B cell (primary cell): Measurements from ENCODE around the gene OR51I2. TPM values are rescaled to one million over a fixed set of nuclear protein-coding genes. Genes with fewer than 3 reads are reported as not detected.

Source experiments
- ATAC-seq: fragments of 200-7000 bp; cut with Tn5 transposase; one replicate; pipeline ENCODE4 v1.10.0; 2021; ENCODE audit warnings: low read depth, mild to moderate bottlenecking, moderate number of reproducible peaks, moderate library complexity
- CTCF ChIA-PET: fragments of 350-600 bp; sonication (Branson Sonifier 250); formaldehyde crosslinking; loops from one replicate; lab custom pipeline; 2021; ENCODE audit warnings: antibody characterized with exemption, inconsistent platforms; lab: Charles Lee
- POLR2A ChIA-PET: fragments of 350-600 bp; sonication (Branson Sonifier 250); formaldehyde crosslinking; loops from one replicate; lab custom pipeline; 2021; ENCODE audit warnings: antibody characterized with exemption; lab: Charles Lee
- DNase-seq: peaks from one replicate; pipeline ENCODE4 v3.0.0; 2013
- H2AFZ ChIP-seq: 2 replicates; pipeline ENCODE4 v1.6.1; 2012; ENCODE audit warnings: mild to moderate bottlenecking, low read depth, low read length; ENCODE audit not compliant: insufficient read depth, poor library complexity, severe bottlenecking
- H3K27ac ChIP-seq, 2 donors: 1 replicate in 1 of 2; 2 replicates in 1 of 2; pipeline ENCODE4 v1.5.1; 2012 to 2013; ENCODE audit warnings: low read length in 2 of 2, mild to moderate bottlenecking in 2 of 2, moderate library complexity in 1 of 2
- H3K27me3 ChIP-seq, 4 experiments: fragments of 200-600 bp in 1 of 4; sonication (generic) in 1 of 4; replicated peaks in 1 of 4; 1 replicate in 2 of 4; 2 replicates in 2 of 4; pipeline versions ENCODE4 v1.6.1 to v1.7.0; 2013 to 2016; ENCODE audit warnings: low read length in 3 of 4, mild to moderate bottlenecking in 2 of 4, mixed read lengths in 1 of 4, moderate library complexity in 1 of 4; ENCODE audit not compliant: insufficient read depth in 4 of 4, control insufficient read depth in 3 of 4; ENCODE audit errors: control extremely low read depth in 1 of 4
- H3K36me3 ChIP-seq, 2 experiments: replicated peaks in 1 of 2; 1 replicate in 1 of 2; 2 replicates in 1 of 2; pipeline versions ENCODE4 v1.6.1 to v1.7.1; 2013; ENCODE audit warnings: low read length in 1 of 2; ENCODE audit not compliant: insufficient read depth in 2 of 2, control insufficient read depth in 1 of 2; ENCODE audit errors: control extremely low read depth in 1 of 2, extremely low read depth in 1 of 2
- H3K4me1 ChIP-seq, 2 donors: fragments of 200-600 bp in 1 of 2; sonication (generic) in 1 of 2; 1 replicate in 1 of 2; 2 replicates in 1 of 2; pipeline versions ENCODE4 v1.5.1 to v1.6.1; 2013 to 2017; ENCODE audit warnings: low read length in 2 of 2; ENCODE audit not compliant: control insufficient read depth in 2 of 2, insufficient read depth in 2 of 2
- H3K4me2 ChIP-seq: replicated peaks from 2 replicates; pipeline ENCODE3; 2012; ENCODE audit warnings: mild to moderate bottlenecking, low read depth, low read length; ENCODE audit not compliant: poor library complexity, severe bottlenecking
- H3K4me3 ChIP-seq, 5 experiments: fragments of 200-600 bp in 1 of 5; sonication (generic) in 1 of 5; 1 replicate in 3 of 5; 2 replicates in 2 of 5; pipeline versions ENCODE4 v1.5.1 to v1.7.0; 2011 to 2016; ENCODE audit warnings: low read length in 4 of 5, mild to moderate bottlenecking in 4 of 5, low read depth in 2 of 5, control low read depth in 1 of 5, moderate library complexity in 1 of 5; ENCODE audit not compliant: insufficient read depth in 1 of 5; ENCODE audit errors: control extremely low read depth in 1 of 5, extremely low read depth in 1 of 5
- H3K79me2 ChIP-seq: fragments of 200-600 bp; sonication (generic); one replicate; pipeline ENCODE4 v1.6.0; 2016; ENCODE audit warnings: low read length; ENCODE audit not compliant: control insufficient read depth, insufficient read depth
- H3K9ac ChIP-seq: fragments of 200-600 bp; sonication (generic); 2 replicates; pipeline ENCODE4 v1.6.1; 2017; ENCODE audit warnings: mild to moderate bottlenecking, low read length, moderate library complexity
- H3K9me3 ChIP-seq, 3 donors: one replicate each; pipeline versions ENCODE4 v1.6.1 to v1.7.1; 2013; ENCODE audit warnings: low read length in 2 of 3; ENCODE audit not compliant: control insufficient read depth in 2 of 3, insufficient read depth in 1 of 3; ENCODE audit errors: control extremely low read depth in 1 of 3
- H4K20me1 ChIP-seq: 2 replicates; pipeline ENCODE4 v1.6.0; 2012; ENCODE audit warnings: mild to moderate bottlenecking, low read length; ENCODE audit not compliant: insufficient read depth, control insufficient read depth, poor library complexity, severe bottlenecking
- H3K27ac Mint-ChIP-seq: one replicate; pipeline ENCODE4 v1.8.0; 2021; ENCODE audit warnings: mixed read lengths
- H3K27me3 Mint-ChIP-seq: one replicate; pipeline ENCODE4 v1.8.0; 2021; ENCODE audit warnings: mixed read lengths
- H3K4me1 Mint-ChIP-seq: one replicate; pipeline ENCODE4 v1.8.0; 2021; ENCODE audit warnings: mixed read lengths
- H3K4me3 Mint-ChIP-seq: one replicate; pipeline ENCODE4 v1.8.0; 2021; ENCODE audit warnings: mixed read lengths
- H3K9me3 Mint-ChIP-seq: one replicate; pipeline ENCODE4 v1.8.0; 2022; ENCODE audit warnings: mixed read lengths; ENCODE audit not compliant: insufficient read depth
- EZH2 ChIP-seq: IDR thresholded peaks from 2 replicates; pipeline ENCODE4 v1.6.1; 2012; ENCODE audit warnings: borderline replicate concordance, low read depth, mild to moderate bottlenecking, moderate library complexity, low read length; ENCODE audit not compliant: insufficient read depth, poor library complexity, severe bottlenecking
- WGBS: methylation state at CpG from one replicate; pipeline ENCODE4 v1.1.5; 2013; ENCODE audit warnings: missing lambda C conversion rate; ENCODE audit not compliant: insufficient coverage; 5-methylcytosine and 5-hydroxymethylcytosine counted together
- intact Hi-C: fragments of 100-400 bp; cut with micrococcal nuclease; formaldehyde crosslinking; loops from one replicate; pipeline ENCODE4 v1.10.0; 2022
- polyA plus RNA-seq: library from polyadenylated mRNA; depleted of rRNA; stranded (reverse); fragments of >200 nt; gene quantifications from 2 replicates; pipeline ENCODE4 v1.2.3, GENCODE V29; 2012
- total RNA-seq, 2 donors: library from RNA; stranded (reverse); fragments of 120-200 nt in 1 of 2; gene quantifications; 1 replicate in 1 of 2; 2 replicates in 1 of 2; pipeline versions ENCODE4 v1.2.3 to v1.2.4, GENCODE V29; 2013 to 2022
- TF ChIP-seq, protein P1 (sequence below): fragments of 200-600 bp; IDR thresholded peaks from one replicate; pipeline ENCODE4 v1.8.0; 2022; ENCODE audit warnings: antibody characterized with exemption, mild to moderate bottlenecking

The OR51I2 gene
- total and polyA plus RNA-seq, 2 donors (not counting 1 experiment from before 2014, with no cell fraction given), result not detected

DNA sequence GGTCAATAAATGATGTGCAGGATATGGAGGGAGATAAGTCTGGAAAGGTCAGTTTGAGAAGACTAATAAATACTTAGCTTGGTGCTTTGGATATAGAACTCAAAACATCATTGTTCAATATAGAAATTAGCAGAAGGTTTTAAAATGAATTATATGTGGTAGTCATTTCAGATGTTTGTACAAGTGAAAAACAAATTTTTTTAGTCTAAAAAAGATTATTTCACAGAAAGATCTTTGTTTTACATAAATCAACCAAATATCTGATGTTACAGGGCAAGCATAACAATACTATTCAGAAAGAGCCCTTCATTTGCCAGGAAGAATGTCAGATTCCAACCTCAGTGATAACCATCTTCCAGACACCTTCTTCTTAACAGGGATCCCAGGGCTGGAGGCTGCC, 39.3 kb downstream of the OR51I2 start, which contains the start of gene OR52D1:
Gene OR52D1, plus strand, starts transcription at position 301 of the 400 bp plus-strand sequence. Its CDS starts 22 bp downstream, at position 323.
- TF ChIP-seq, protein P1, sequence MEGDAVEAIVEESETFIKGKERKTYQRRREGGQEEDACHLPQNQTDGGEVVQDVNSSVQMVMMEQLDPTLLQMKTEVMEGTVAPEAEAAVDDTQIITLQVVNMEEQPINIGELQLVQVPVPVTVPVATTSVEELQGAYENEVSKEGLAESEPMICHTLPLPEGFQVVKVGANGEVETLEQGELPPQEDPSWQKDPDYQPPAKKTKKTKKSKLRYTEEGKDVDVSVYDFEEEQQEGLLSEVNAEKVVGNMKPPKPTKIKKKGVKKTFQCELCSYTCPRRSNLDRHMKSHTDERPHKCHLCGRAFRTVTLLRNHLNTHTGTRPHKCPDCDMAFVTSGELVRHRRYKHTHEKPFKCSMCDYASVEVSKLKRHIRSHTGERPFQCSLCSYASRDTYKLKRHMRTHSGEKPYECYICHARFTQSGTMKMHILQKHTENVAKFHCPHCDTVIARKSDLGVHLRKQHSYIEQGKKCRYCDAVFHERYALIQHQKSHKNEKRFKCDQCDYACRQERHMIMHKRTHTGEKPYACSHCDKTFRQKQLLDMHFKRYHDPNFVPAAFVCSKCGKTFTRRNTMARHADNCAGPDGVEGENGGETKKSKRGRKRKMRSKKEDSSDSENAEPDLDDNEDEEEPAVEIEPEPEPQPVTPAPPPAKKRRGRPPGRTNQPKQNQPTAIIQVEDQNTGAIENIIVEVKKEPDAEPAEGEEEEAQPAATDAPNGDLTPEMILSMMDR, result no peak
- no peak for TF ChIP-seq EZH2
- intact Hi-C loops, result no loop called here
- Histone ChIP-seq H3K4me2 (no peak within 1 kb of the TSS), H3K9ac (no peak within 1 kb of the TSS), H3K79me2 (no peaks in the 10 kb centered on the region), H3K27ac (no peak within 1 kb of the TSS), H3K4me3 (no peak within 1 kb of the TSS), H3K4me1 (no peaks in the 10 kb centered on the region), H3K36me3 (no peaks in the 10 kb centered on the region), H4K20me1 (no peaks in the 10 kb centered on the region), H2AFZ (no peak within 1 kb of the TSS), H3K27me3 (no peaks in the 10 kb centered on the region), H3K9me3 (no peaks in the 10 kb centered on the region)
- no peaks in the 10 kb centered on the region for H3K9me3 Mint-ChIP-seq
- ATAC-seq (no peak), DNase-seq (no peak)
- no peak within 1 kb of the TSS for H3K27ac Mint-ChIP-seq
- H3K4me3 Mint-ChIP-seq, result no peak within 1 kb of the TSS
- ChIA-PET POLR2A (no interaction called here), CTCF (no interaction called here)
- H3K27me3 Mint-ChIP-seq, result peaks cover 12% of the 10 kb centered on the region
- H3K4me1 Mint-ChIP-seq, result no peaks in the 10 kb centered on the region

DNA sequence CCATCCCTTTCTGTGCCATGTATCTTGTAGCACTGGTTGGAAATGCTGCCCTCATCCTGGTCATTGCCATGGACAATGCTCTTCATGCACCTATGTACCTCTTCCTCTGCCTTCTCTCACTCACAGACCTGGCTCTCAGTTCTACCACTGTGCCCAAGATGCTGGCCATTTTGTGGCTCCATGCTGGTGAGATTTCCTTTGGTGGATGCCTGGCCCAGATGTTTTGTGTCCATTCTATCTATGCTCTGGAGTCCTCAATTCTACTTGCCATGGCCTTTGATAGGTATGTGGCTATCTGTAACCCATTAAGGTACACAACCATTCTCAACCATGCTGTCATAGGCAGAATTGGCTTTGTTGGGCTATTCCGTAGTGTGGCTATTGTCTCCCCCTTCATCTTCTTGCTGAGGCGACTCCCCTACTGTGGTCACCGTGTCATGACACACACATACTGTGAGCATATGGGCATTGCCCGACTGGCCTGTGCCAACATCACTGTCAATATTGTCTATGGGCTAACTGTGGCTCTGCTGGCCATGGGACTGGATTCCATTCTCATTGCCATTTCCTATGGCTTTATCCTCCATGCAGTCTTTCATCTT, 39.8 kb downstream of the OR51I2 start:
- POLR2A ChIA-PET, result no interaction called here
- CTCF ChIA-PET, result no interaction called here
- no peaks in the 10 kb centered on the region for H3K36me3 ChIP-seq
- no peaks in the 10 kb centered on the region for H3K27me3 ChIP-seq
- Mint-ChIP-seq H3K27me3 (peaks cover 12% of the 10 kb centered on the region), H3K4me1 (no peaks in the 10 kb centered on the region), H3K27ac (no peak overlapping the region), H3K9me3 (no peaks in the 10 kb centered on the region), H3K4me3 (no peak overlapping the region)
- ATAC-seq, result no peak
- H3K27ac ChIP-seq, result no peak overlapping the region
- intact Hi-C loops, result no loop called here
- H3K4me2 ChIP-seq, result no peak overlapping the region
- 96% methylated on average over 4 of the region's 4 CpGs for WGBS
- TF ChIP-seq EZH2, result no peak
- TF ChIP-seq, protein P1, result no peak
- H3K9ac ChIP-seq, result no peak overlapping the region
- no peaks in the 10 kb centered on the region for H3K9me3 ChIP-seq
- no peak overlapping the region for H3K4me3 ChIP-seq
- H4K20me1 ChIP-seq, result no peaks in the 10 kb centered on the region
- no peaks in the 10 kb centered on the region for H3K4me1 ChIP-seq
- H3K79me2 ChIP-seq, result no peaks in the 10 kb centered on the region
- no peak overlapping the region for H2AFZ ChIP-seq
- no peak for DNase-seq
